HG03521 (cell line): ENCODE data around the gene STARD3.

Experiments used
- ATAC-seq: cut with Tn5 transposase; IDR thresholded peaks from one replicate; pipeline ENCODE4 v1.9.1; 2021; ENCODE audit warnings: mild to moderate bottlenecking, moderate library complexity; ENCODE audit not compliant: unreplicated experiment

Gene STARD3

GRCh38 chr17:39669897-39670735 lies 33.2 kb downstream of the STARD3 start:
- ATAC-seq, result no peak

DNA sequence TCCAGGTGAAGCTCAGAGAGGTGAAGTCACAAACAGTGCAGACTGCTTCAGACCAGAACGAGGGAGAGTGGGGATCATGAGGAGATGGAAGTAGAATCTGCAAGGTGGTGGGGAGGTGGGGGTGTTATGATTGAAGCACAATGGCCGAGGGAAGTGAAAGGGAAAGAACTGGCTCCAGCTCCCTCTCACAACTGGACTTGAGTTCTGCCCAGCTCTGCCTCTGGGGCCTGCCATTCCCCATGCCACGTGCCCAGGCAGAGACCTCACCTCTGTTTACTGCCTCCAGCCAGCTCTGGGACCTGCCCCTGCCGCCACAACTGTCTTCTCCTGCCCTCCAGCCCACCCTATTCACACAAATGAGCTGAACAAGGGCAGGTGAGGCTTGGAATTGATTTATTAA lies 33.8 kb downstream of the STARD3 start:
- ATAC-seq, result no peak

DNA sequence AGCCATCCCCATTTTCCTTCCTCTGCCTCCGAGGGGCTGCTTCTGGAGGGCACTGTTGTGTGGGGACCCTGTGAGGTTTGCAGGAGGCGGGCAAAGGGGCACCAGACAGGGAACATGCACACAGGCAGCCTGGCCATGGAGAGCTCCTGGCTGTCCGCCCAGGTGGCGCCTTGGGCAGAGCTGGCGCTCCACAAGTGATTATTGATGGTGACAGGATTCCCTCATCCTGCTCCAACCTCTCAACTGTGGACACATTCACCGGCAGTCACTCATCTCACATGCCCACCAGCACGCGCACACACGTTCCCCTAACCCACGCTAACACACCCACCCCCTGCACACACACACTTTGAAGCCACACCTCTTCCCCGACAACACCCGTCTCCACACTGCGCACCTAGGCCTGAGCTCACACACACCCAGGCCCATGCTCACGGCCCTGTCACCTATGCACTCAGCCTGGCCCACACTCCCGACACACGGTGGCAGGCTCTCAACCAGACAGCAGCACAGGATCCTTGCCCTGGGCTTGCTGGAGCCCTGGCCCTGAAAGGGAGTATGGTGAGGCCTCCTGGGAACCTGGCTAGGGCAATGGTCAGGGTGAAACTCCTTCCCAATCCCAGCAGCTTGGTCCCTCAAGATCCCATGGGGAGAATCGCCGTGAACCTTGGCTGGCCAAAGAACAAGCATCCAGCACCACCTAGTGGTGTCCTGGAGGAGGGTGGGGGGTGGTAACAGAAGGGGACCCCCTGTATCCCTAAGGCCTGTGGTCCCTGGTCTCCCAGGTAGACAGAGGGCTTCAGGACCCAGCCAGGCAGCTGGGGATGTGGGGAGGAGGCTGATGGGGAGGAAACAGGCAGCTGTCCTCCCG lies 34.9 kb downstream of the STARD3 start:
- ATAC-seq, result no peak

DNA sequence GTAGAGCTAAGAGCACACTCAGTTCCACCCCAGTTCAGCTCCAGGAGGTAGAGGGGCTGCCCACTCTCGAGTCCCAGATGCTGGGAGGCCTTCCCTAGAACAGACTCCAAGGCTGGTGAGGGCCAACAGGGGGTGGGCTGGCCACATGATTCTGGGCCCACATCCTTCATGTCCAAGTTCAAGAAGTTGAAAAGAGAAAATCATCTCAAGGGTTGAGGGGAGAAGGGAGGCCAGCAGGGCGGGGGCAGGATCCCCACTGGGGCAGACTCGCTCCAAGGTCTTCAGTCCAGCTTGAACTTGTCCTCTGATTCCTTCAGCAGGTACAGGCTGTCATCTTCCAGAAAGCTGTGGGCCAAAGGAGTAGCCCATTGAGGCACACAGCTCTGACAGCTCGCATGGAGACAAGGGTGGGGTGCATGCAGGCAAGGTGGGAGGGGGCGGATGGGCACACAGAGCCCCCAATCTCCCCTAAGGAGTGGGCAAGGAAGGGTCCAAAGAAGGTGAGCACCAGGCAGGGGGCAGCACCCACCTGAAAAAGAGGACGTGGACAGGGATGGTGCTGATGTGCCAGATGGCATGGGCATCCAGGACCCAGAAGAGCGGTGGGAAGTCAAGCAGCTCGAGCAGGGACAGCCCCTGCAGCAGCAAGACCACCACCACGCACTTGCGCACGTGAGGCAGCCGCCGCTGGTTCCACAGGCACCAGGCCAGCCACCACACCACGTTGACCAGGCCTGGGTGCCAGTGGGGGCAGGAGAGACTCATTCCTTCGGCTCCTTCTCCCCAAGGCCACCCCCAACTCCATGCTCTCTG lies 35.8 kb downstream of the STARD3 start:
- ATAC-seq, result no peak

DNA sequence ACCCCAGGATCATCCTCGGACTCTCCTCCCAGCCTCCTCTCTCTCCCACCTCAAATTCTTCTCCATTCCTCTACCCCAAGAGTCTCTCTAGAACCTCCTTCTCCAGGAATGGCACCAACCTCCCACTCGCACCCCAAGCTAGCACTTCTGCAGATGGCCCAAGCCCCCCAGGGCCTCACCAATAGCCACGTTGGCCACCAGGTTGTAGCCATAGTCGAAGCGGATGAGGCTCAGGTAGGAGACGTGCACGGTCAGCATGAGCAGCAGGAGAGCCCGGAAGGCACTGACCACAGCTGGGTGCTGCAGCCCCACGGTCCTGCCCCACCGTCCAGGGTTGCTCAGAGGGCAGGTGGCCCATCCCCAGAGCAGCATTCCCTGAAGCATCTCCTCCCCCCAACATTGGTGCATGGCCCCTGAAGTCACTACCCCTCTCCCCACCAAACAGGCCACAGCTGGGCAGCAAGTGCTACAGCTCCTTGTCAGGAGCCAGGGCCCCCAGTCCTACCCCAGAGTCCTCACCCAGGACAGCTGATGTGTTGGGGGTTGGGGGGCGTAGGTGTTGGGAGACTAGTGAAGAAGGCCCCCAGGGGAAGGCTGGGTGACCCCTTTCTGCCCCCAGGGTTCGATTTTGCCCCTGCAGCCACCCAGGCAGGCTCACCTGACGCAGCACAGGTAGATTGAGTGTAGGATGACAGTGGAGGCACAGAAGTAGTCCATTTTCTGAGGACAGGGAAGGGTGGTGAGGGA lies 36.6 kb downstream of the STARD3 start:
- no peak for ATAC-seq

- no peak for ATAC-seq
These were observed 37.2 kb downstream of the STARD3 start for GRCh38 chr17:39674179-39674578.

GRCh38 chr17:39674702-39675389 lies 37.9 kb downstream of the STARD3 start:
- no peak for ATAC-seq

DNA sequence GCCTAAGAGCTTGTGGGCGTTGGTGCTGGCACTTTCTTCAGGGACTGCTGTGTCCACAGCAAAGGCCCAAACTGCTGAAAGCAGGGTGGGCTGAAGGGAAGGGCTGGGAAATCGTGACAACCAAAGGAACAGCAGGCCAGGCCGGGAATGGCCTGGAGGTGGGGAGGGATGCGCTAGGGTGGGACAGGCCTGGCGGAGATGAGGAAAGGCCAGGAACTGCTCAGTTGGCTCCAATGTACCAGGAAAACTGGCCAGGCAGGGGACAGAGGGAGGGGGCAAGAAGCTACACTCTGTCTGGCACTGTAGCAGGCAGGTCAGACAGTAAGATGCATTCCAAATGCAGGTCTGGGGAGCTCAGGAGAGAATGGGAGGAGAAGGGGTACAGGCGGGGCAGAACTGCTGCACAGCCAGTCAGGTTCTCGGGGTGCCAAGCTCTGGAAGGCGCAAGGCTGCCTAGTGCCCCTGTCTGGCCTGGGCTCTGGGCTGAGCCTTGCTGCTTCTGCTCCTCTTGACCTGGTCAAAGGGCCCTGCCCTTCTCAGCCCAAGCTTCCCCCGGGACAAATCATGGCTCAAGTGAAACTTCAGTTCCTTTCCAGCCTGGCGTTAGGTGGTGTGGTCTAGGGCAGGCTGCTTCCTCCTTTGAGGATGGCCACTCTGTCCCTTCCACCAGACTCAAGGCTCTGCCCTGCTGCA lies 38.6 kb downstream of the STARD3 start:
- no peak for ATAC-seq

- ATAC-seq, result no peak
These were observed 39.4 kb downstream of the STARD3 start for GRCh38 chr17:39676198-39676819.

GRCh38 chr17:39677072-39677471 lies 40.1 kb downstream of the STARD3 start:
- ATAC-seq, result no peak

DNA sequence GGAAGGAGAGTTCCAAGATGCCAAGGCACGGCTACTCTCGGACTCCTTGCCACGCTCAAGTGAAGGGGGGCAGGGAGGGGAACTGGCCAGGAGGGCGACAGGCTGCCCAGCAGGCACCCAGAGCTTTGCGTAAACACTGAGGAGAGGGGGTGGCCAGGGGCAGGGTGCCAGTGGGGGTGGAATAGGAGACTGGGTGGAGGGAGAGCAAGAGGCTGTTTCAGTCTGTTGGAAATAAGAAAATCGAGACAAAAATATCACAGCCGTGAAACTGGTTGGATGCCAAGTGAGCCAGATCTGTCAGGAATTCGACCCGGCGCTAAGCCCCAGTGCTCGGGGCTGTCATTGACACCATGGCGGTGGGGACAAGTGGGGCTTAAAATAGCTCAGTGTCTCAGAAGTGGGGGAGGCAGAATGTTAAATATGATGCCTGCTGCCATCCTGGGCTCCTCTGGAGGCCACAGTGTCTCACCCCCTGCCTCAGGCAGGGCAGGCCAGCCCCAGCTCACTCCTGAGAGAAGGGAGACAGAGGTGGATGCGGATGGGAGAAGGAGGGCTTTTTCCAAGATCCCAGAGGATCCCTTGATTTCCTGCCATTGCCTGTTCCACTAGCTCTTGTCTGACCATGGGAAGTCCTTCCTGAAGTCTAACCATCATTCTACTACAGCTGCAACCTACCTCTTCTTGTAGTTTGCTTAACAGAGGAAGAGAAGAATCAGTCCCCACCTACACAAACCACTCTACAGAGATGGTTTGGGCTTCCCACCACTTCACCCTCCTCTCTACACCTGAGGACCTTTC lies 40.8 kb downstream of the STARD3 start:
- no peak for ATAC-seq

GRCh38 chr17:39678340-39679116 lies 41.6 kb downstream of the STARD3 start:
- no peak for ATAC-seq

GRCh38 chr17:39679521-39680192 lies 42.7 kb downstream of the STARD3 start:
- no peak for ATAC-seq

DNA sequence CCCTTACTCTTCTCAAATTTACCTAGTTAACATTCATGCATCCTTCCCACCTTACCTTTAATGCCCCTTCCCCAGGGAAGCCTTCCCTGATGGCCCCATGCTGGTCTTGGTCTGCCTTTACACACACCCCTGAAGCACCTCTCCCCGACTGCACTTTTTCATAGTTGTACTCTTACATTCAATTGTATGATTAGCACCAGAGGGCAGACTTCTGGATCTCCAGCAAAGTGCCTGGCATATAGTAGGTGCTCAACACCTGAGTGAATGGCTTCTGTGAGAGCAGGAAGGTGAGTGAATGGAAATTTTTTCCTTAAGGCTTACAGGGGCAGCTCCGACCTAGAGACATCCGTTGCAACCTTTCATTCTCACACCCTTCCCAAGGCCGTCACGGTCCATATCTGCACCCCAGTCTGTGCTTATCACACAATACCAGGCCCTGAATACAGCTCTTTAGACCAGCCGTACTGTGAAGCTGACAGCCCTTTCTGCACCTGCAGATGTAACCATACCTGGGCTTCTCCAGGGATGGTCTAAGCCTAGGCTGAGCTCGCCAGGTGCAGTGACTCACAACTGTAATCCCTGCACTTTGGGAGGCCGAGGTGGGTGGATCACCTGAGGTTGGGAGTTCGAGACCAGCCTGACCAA lies 46.5 kb downstream of the STARD3 start:
- ATAC-seq, result no peak

DNA sequence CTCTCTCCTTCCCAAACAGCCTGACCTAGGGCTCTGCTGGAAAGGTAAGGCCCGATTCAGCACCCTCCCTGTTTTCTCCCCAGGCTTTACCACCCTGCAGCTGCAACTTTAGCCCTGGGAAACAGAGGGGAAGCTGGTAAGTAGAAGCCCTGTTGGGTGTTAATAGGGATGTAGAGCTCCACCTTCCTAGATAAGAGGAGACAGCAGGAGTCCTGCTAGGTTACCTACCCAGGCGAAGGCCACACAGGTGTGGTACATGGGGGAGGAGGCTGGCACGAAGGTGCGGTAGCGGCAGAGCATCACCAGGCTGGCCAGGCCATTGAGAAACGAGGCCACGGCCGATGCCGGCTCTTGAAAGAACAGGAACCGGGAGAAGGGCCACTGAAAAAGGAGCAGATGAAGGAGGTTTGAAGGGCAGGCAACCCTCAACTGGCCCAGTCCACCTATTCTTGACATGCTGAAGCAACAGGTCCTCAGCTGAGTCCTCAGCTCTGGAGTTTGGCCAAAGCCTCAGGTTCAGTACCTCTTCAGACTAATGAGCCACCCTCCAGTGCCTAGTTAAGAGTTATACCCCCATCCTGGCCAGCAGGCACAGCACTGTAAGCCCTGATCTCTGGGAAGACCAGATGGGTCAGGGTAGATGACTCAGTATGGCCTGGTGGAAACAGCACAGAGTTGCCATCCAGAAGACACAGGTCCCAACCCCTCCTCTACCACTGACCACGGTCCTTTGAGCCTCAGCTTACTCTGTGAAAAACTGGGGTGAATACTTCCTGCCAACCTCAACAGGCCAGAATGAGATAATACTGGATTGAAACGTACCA lies 47.6 kb downstream of the STARD3 start:
- ATAC-seq, result no peak
